Activated CD4-positive, alpha-beta memory T cell treated with anti-CD3 and anti-CD28 coated beads, Interleukin-2, amount 10 ng/mL, durations not matched to agents 7 days and 5 days (primary cell): ENCODE results near the gene GATAD2A. TPM values are rescaled to one million over a fixed set of nuclear protein-coding genes. Genes with fewer than 3 reads are reported as not detected.
A peak's percentile ranks its signal among the peaks of the same experiment; 100 is the strongest.

Experiments
- CTCF ChIA-PET: fragments of 350-600 bp; sonication (Branson Sonifier 250); formaldehyde crosslinking; loops from one replicate; lab custom pipeline; 2021; ENCODE audit warnings: antibody characterized with exemption, inconsistent platforms; lab: Charles Lee
- POLR2A ChIA-PET: fragments of 350-600 bp; sonication (Branson Sonifier 250); formaldehyde crosslinking; loops from one replicate; lab custom pipeline; 2021; ENCODE audit warnings: antibody characterized with exemption; lab: Charles Lee
- DNase-seq: peaks from one replicate; pipeline ENCODE4 v3.0.0-alpha.2; 2020
- H3K27ac Mint-ChIP-seq: one replicate; pipeline ENCODE4 v1.8.0; 2021; ENCODE audit warnings: mild to moderate bottlenecking, mixed read lengths
- H3K27me3 Mint-ChIP-seq: one replicate; pipeline ENCODE4 v1.8.0; 2021; ENCODE audit warnings: mixed read lengths
- H3K36me3 Mint-ChIP-seq: one replicate; pipeline ENCODE4 v1.8.0; 2021; ENCODE audit warnings: low read depth, mixed read lengths
- H3K4me1 Mint-ChIP-seq: one replicate; pipeline ENCODE4 v1.8.0; 2021; ENCODE audit warnings: mixed read lengths
- H3K4me3 Mint-ChIP-seq: one replicate; pipeline ENCODE4 v1.8.0; 2021; ENCODE audit warnings: mild to moderate bottlenecking, mixed read lengths
- H3K9me3 Mint-ChIP-seq: one replicate; pipeline ENCODE4 v1.8.0; 2021; ENCODE audit warnings: mixed read lengths
- total RNA-seq, 2 experiments: library from RNA; stranded (reverse); gene quantifications; one replicate each; pipeline ENCODE4 v1.2.3, GENCODE V29; 2021

Gene GATAD2A
- total RNA-seq, 2 experiments from 2014 or later = 109 to 113 TPM

GRCh38 chr19:19482809-19483596 is 77.5 kb downstream of the GATAD2A start:
- no peaks in the 10 kb centered on the region for H3K9me3 Mint-ChIP-seq
- H3K4me3 Mint-ChIP-seq = no peak overlapping the region
- H3K27ac Mint-ChIP-seq = no peak overlapping the region
- DNase-seq = no peak
- ChIA-PET POLR2A (interaction anchor here (0.9 to 1.2 kb wide), 2 partner anchors 78 to 110 kb away, joined by 3 read pairs; partner anchors contain the start of gene GATAD2A), CTCF (no interaction called here)
- H3K4me1 Mint-ChIP-seq = peaks cover 35% of the 10 kb centered on the region
- H3K36me3 Mint-ChIP-seq = peaks cover 18% of the 10 kb centered on the region
- H3K27me3 Mint-ChIP-seq = no peaks in the 10 kb centered on the region

DNA sequence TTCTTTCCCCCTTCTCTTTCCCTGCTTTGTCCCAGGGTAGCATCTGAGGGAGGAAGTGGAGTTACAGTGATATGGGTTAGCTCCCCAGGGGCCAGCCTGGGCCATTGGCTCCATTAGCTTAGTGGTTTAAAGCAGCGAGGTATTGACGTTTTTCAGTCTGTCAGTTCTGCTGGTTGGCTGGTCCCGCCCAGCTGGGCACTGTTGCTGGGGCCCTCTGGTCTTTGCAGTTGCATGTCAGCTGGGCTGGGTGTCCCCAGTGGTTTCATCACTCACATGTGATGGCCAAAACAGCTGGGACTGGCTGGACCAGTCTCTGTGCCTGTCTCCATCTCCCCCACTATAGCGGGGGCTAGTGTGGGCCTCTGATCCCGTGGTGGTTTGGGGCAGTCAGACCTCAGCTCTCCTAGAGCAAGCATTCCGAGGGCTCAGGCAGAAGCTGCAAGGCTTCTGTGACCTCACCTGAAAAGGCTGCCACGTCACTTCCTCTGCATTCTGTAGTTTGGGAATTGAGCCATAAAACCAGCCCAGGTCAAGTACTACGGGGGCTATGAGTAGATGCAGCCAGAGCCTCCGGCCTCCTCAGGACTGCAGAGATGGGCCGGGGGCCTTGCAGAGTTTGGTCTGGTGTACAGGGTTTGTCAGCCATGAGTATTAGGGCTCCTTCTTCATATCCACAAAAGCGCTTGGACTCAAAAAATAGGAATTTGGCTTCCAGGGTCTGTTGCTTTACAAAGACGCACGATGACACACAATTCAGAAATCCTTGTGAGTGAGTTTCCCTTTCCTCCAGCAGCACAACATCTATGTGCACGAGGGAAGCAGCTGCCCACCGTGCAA is 79.9 kb downstream of the GATAD2A start:
- Mint-ChIP-seq H3K36me3 (peaks cover 9% of the 10 kb centered on the region), H3K9me3 (no peaks in the 10 kb centered on the region), H3K27ac (peak overlapping the region; percentile 21), H3K27me3 (no peaks in the 10 kb centered on the region), H3K4me3 (no peak overlapping the region), H3K4me1 (peaks cover 46% of the 10 kb centered on the region)
- ChIA-PET CTCF (no interaction called here), POLR2A (interaction anchor here (1.1 to 1.6 kb wide), 2 partner anchors 10 to 25 kb away, joined by 3 to 4 read pairs; no protein-coding TSS in a partner anchor)
- DNase-seq = no peak

DNA sequence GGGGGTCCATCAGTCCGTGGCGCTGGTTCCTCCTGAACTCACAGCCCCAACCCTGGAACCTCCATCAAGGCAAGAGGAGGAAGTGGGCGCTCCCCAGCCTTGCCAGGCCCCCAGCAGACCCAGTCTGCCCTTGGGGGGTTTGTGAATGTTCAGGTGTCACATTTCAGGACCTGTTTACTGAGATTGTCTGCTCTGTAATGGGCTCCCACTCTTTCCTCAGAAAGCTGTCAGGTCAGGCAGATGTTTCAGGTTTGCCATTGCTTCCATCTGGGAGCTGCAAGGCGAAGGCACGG is 80.5 kb downstream of the GATAD2A start:
- no peaks in the 10 kb centered on the region for H3K27me3 Mint-ChIP-seq
- ChIA-PET CTCF (no interaction called here), POLR2A (interaction anchor here (1.1 to 1.6 kb wide), 2 partner anchors 10 to 26 kb away, joined by 3 to 4 read pairs; no protein-coding TSS in a partner anchor)
- H3K36me3 Mint-ChIP-seq = peaks cover 11% of the 10 kb centered on the region
- no peak overlapping the region for H3K4me3 Mint-ChIP-seq
- H3K27ac Mint-ChIP-seq = no peak overlapping the region
- H3K9me3 Mint-ChIP-seq = no peaks in the 10 kb centered on the region
- peaks cover 44% of the 10 kb centered on the region for H3K4me1 Mint-ChIP-seq
- DNase-seq = no peak

GRCh38 chr19:19486343-19487076 is 81.0 kb downstream of the GATAD2A start:
- Mint-ChIP-seq H3K36me3 (peaks cover 14% of the 10 kb centered on the region), H3K4me1 (peaks cover 41% of the 10 kb centered on the region), H3K27me3 (no peaks in the 10 kb centered on the region), H3K27ac (peak overlapping the region; percentile 98), H3K9me3 (no peaks in the 10 kb centered on the region), H3K4me3 (no peak overlapping the region)
- no peak for DNase-seq
- POLR2A ChIA-PET = interaction anchor here (1.0 to 1.6 kb wide), 3 partner anchors 11 to 29 kb away, joined by 3 to 4 read pairs (median 3); partner anchors contain the start of gene TSSK6
- CTCF ChIA-PET = interaction anchor here (1.7 kb wide), 1 partner anchor 80 kb away, joined by 4 read pairs; no protein-coding TSS in a partner anchor

DNA sequence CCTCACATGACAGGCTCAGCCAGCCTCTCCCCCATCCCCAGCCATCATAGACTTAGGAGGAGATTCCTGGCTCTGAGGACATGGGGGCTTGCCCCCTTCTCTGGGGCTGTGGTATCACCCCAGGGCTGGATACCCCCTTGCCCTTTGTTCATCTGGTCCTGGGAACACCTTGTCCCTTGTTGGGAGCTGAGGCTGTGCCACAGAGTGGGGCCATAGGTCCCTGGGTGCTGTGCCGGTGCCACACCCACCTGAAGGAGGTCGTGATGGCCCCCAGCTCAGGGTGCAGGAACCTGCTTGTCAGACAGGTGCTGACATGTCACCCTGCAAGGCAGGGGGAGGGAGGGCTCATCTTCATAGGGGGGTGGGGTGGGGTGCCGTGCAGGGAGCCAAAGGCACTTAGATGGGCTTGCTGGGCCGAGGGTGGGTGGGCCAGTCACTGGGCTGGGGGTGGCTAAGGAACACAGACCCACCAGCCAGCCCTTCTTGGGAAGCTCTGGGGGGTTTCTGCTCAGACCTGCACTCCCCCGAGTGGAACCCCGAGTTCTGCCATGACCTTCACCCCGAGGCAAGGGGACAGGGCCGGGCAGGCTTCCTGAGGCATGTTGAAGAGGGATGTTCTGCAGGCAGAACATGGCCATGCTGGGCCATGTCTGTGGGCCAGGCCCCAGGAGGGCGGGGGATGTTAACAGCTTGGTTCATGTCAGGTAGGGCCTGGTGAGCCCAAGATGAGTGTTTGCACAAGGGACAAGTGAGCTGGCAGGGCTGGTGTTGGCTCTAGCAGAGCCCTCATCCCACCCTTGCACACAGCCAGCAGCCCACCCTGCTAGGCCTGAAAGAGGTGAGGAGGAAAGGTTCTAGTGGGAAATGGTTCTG is 81.8 kb downstream of the GATAD2A start:
- ChIA-PET CTCF (interaction anchor here (0.9 to 1.7 kb wide), 2 partner anchors 9 to 80 kb away, joined by 4 read pairs; no protein-coding TSS in a partner anchor), POLR2A (interaction anchor here (0.8 to 4.5 kb wide), 5 partner anchors 28 to 123 kb away, joined by 3 to 79 read pairs (median 4); partner anchors contain the start of gene TSSK6)
- H3K36me3 Mint-ChIP-seq = peaks cover 14% of the 10 kb centered on the region
- no peak overlapping the region for H3K4me3 Mint-ChIP-seq
- no peaks in the 10 kb centered on the region for H3K9me3 Mint-ChIP-seq
- H3K27ac Mint-ChIP-seq = peak overlapping the region; percentile 98
- no peaks in the 10 kb centered on the region for H3K27me3 Mint-ChIP-seq
- peaks cover 41% of the 10 kb centered on the region for H3K4me1 Mint-ChIP-seq
- DNase-seq = no peak

GRCh38 chr19:19487950-19488874 is 82.7 kb downstream of the GATAD2A start:
- no peak for DNase-seq
- peak overlapping the region; percentile 65 for H3K4me3 Mint-ChIP-seq
- peak overlapping the region; percentile 98 for H3K27ac Mint-ChIP-seq
- H3K4me1 Mint-ChIP-seq = peaks cover 41% of the 10 kb centered on the region
- POLR2A ChIA-PET = interaction anchor here (0.8 to 4.5 kb wide), 14 partner anchors 8 to 296 kb away, joined by 3 to 79 read pairs (median 6); partner anchors contain the start of genes BORCS8, GATAD2A, NDUFA13 and NR2C2AP
- H3K27me3 Mint-ChIP-seq = no peaks in the 10 kb centered on the region
- H3K9me3 Mint-ChIP-seq = no peaks in the 10 kb centered on the region
- H3K36me3 Mint-ChIP-seq = peaks cover 17% of the 10 kb centered on the region
- CTCF ChIA-PET = interaction anchor here (0.5 to 5.6 kb wide), 8 partner anchors 10 to 652 kb away, joined by 3 to 155 read pairs (median 4); partner anchors contain the start of gene GATAD2A

- ChIA-PET POLR2A (interaction anchor here (0.5 to 4.5 kb wide), 23 partner anchors 9 to 569 kb away, joined by 3 to 79 read pairs (median 4); partner anchors contain the start of genes BORCS8, DDX49, GATAD2A and NDUFA13), CTCF (interaction anchor here (0.5 to 5.6 kb wide), 14 partner anchors 10 to 651 kb away, joined by 3 to 155 read pairs (median 4); partner anchors contain the start of genes BORCS8, GATAD2A, NDUFA13 and RFXANK)
- H3K27ac Mint-ChIP-seq = peak overlapping the region; percentile 98
- no peaks in the 10 kb centered on the region for H3K27me3 Mint-ChIP-seq
- peak overlapping the region; percentile 65 for H3K4me3 Mint-ChIP-seq
- H3K4me1 Mint-ChIP-seq = peaks cover 38% of the 10 kb centered on the region
- H3K9me3 Mint-ChIP-seq = no peaks in the 10 kb centered on the region
- DNase-seq = peak; percentile 98
- H3K36me3 Mint-ChIP-seq = peaks cover 21% of the 10 kb centered on the region
Observed at GRCh38 chr19:19488875-19489690, 83.6 kb downstream of the GATAD2A start.

GRCh38 chr19:19489804-19490204 is 84.3 kb downstream of the GATAD2A start:
- Mint-ChIP-seq H3K4me1 (peaks cover 40% of the 10 kb centered on the region), H3K36me3 (peaks cover 27% of the 10 kb centered on the region), H3K27me3 (no peaks in the 10 kb centered on the region), H3K9me3 (no peaks in the 10 kb centered on the region), H3K27ac (peak overlapping the region; percentile 98), H3K4me3 (peak overlapping the region; percentile 65)
- ChIA-PET CTCF (interaction anchor here (0.7 to 5.6 kb wide), 17 partner anchors 15 to 298 kb away, joined by 3 to 155 read pairs (median 4); partner anchors contain the start of genes BORCS8, GATAD2A, NDUFA13 and RFXANK), POLR2A (interaction anchor here (0.8 to 4.5 kb wide), 20 partner anchors 14 to 570 kb away, joined by 3 to 79 read pairs (median 4); partner anchors contain the start of genes BORCS8, DDX49, GATAD2A and NDUFA13)
- no peak for DNase-seq

GRCh38 chr19:19490214-19490968 is 84.9 kb downstream of the GATAD2A start:
- DNase-seq = peak; percentile 85
- H3K36me3 Mint-ChIP-seq = peaks cover 30% of the 10 kb centered on the region
- CTCF ChIA-PET = interaction anchor here (0.7 to 5.6 kb wide), 25 partner anchors 15 to 350 kb away, joined by 3 to 155 read pairs (median 3); partner anchors contain the start of genes BORCS8, GATAD2A, NDUFA13 and RFXANK
- no peak overlapping the region for H3K4me3 Mint-ChIP-seq
- POLR2A ChIA-PET = interaction anchor here (0.8 to 4.5 kb wide), 18 partner anchors 14 to 571 kb away, joined by 3 to 79 read pairs (median 8); partner anchors contain the start of genes BORCS8, DDX49, GATAD2A and NDUFA13
- H3K27me3 Mint-ChIP-seq = no peaks in the 10 kb centered on the region
- no peaks in the 10 kb centered on the region for H3K9me3 Mint-ChIP-seq
- H3K4me1 Mint-ChIP-seq = peaks cover 38% of the 10 kb centered on the region
- H3K27ac Mint-ChIP-seq = peak overlapping the region; percentile 98
